ENCODE measurements around the gene DCAF8. TPM values are rescaled to one million over a fixed set of nuclear protein-coding genes. Genes with fewer than 3 reads are reported as not detected.
A peak's percentile ranks its signal among the peaks of the same experiment; 100 is the strongest.

The DCAF8 gene
- total and polyA plus RNA-seq, 2 donors (not counting 1 experiment from before 2014, with no cell fraction given) = 194 to 266 TPM

DNA sequence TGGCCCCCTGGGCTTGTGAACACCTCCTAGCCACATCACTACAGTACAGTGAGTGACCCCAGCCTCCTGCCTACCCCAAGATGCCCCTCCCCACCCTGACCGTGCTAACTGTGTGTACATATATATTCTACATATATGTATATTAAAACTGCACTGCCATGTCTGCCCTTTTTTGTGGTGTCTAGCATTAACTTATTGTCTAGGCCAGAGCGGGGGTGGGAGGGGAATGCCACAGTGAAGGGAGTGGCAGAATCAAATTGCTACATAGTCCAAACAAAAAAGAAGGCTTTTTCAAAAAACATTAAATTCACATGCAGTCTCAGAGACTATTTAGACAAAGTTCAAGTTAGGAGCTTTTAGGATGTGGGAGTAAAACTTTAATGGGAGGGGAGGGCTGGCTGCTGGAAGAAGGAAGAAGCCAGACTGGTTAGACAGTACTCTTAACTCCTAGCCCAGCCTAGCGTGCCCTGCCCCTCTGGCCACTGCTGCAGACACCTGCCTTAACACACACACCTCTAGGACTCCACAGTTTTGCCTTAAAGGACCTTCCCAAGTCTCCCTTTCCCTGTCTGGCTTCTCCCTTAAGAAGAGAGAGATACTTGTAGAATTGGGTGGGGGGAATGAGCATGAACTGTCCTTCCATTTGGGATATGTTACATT is 47.7 kb downstream of the DCAF8 start:
- H3K4me2 ChIP-seq (replicated peaks; ENCODE audit: low read depth, low read length, poor library complexity, severe bottlenecking) = no peak overlapping the region
- TF ChIP-seq, protein P1, sequence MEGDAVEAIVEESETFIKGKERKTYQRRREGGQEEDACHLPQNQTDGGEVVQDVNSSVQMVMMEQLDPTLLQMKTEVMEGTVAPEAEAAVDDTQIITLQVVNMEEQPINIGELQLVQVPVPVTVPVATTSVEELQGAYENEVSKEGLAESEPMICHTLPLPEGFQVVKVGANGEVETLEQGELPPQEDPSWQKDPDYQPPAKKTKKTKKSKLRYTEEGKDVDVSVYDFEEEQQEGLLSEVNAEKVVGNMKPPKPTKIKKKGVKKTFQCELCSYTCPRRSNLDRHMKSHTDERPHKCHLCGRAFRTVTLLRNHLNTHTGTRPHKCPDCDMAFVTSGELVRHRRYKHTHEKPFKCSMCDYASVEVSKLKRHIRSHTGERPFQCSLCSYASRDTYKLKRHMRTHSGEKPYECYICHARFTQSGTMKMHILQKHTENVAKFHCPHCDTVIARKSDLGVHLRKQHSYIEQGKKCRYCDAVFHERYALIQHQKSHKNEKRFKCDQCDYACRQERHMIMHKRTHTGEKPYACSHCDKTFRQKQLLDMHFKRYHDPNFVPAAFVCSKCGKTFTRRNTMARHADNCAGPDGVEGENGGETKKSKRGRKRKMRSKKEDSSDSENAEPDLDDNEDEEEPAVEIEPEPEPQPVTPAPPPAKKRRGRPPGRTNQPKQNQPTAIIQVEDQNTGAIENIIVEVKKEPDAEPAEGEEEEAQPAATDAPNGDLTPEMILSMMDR (IDR thresholded peaks at IDR 0.05) = no peak
- TF ChIP-seq EZH2 (IDR thresholded peaks at IDR 0.05; ENCODE audit: borderline replicate concordance, insufficient read depth, low read depth, low read length, poor library complexity, severe bottlenecking) = no peak
- H3K27ac ChIP-seq (ENCODE audit: low read length in 2 of 2) = no peak overlapping the region
- no peak overlapping the region for H3K27ac Mint-ChIP-seq
- H2AFZ ChIP-seq (ENCODE audit: insufficient read depth, low read depth, low read length, poor library complexity, severe bottlenecking) = no peak overlapping the region
- no peaks in the 10 kb centered on the region for H4K20me1 ChIP-seq (ENCODE audit: control insufficient read depth, insufficient read depth, low read length, poor library complexity, severe bottlenecking)
- ATAC-seq (ENCODE audit: low read depth) (no peak), DNase-seq (no peak)
- peaks cover 24 to 88% of the 10 kb centered on the region in 2 experiments for H3K36me3 ChIP-seq (replicated peaks in 1 of 2; ENCODE audit: control extremely low read depth in 1 of 2, control insufficient read depth in 1 of 2, extremely low read depth in 1 of 2, insufficient read depth in 2 of 2, low read length in 1 of 2)
- CTCF ChIA-PET = no interaction called here
- H3K4me3 ChIP-seq (ENCODE audit: control extremely low read depth in 1 of 5, extremely low read depth in 1 of 5, insufficient read depth in 1 of 5, low read depth in 2 of 5, low read length in 4 of 5) = no peak overlapping the region
- WGBS (ENCODE audit: insufficient coverage) = no CpG with 5 or more reads among the region's 3 CpGs
- no peaks in the 10 kb centered on the region for H3K79me2 ChIP-seq (ENCODE audit: control insufficient read depth, insufficient read depth, low read length)
- H3K27me3 Mint-ChIP-seq = no peaks in the 10 kb centered on the region
- H3K4me1 ChIP-seq (ENCODE audit: control insufficient read depth in 2 of 2, insufficient read depth in 2 of 2, low read length in 2 of 2) = no peaks in the 10 kb centered on the region
- H3K9me3 Mint-ChIP-seq (ENCODE audit: insufficient read depth) = no peaks in the 10 kb centered on the region
- intact Hi-C loops (cut with micrococcal nuclease) = no loop called here
- H3K9me3 ChIP-seq (ENCODE audit: control extremely low read depth in 1 of 3, control insufficient read depth in 2 of 3, insufficient read depth in 1 of 3, low read length in 2 of 3) = no peaks in the 10 kb centered on the region
- no peaks in the 10 kb centered on the region for H3K27me3 ChIP-seq (replicated peaks in 1 of 4; ENCODE audit: control extremely low read depth in 1 of 4, control insufficient read depth in 3 of 4, insufficient read depth in 4 of 4, low read length in 3 of 4)
- H3K4me1 Mint-ChIP-seq = peaks cover 4% of the 10 kb centered on the region
- no peak overlapping the region for H3K9ac ChIP-seq (ENCODE audit: low read length)
- POLR2A ChIA-PET = no interaction called here
- H3K4me3 Mint-ChIP-seq = no peak overlapping the region

- CTCF ChIA-PET = interaction anchor here (1.3 to 2.9 kb wide), 4 partner anchors 9 to 80 kb away, joined by 5 to 11 read pairs (median 8); no protein-coding TSS in a partner anchor
- H3K27me3 Mint-ChIP-seq = no peaks in the 10 kb centered on the region
- DNase-seq (no peak), ATAC-seq (ENCODE audit: low read depth) (no peak)
- H3K27me3 ChIP-seq (replicated peaks in 1 of 4; ENCODE audit: control extremely low read depth in 1 of 4, control insufficient read depth in 3 of 4, insufficient read depth in 4 of 4, low read length in 3 of 4) = no peaks in the 10 kb centered on the region
- no peak overlapping the region for H3K9ac ChIP-seq (ENCODE audit: low read length)
- no peak overlapping the region for H2AFZ ChIP-seq (ENCODE audit: insufficient read depth, low read depth, low read length, poor library complexity, severe bottlenecking)
- no peaks in the 10 kb centered on the region for H3K9me3 ChIP-seq (ENCODE audit: control extremely low read depth in 1 of 3, control insufficient read depth in 2 of 3, insufficient read depth in 1 of 3, low read length in 2 of 3)
- peaks cover 37% of the 10 kb centered on the region for H3K4me1 Mint-ChIP-seq
- peaks cover 23 to 73% of the 10 kb centered on the region in 2 experiments for H3K36me3 ChIP-seq (replicated peaks in 1 of 2; ENCODE audit: control extremely low read depth in 1 of 2, control insufficient read depth in 1 of 2, extremely low read depth in 1 of 2, insufficient read depth in 2 of 2, low read length in 1 of 2)
- peak overlapping the region; percentile 23 for H3K27ac Mint-ChIP-seq
- 98% methylated on average over 9 of the region's 10 CpGs for WGBS (ENCODE audit: insufficient coverage)
- H3K4me3 ChIP-seq (ENCODE audit: control extremely low read depth in 1 of 5, extremely low read depth in 1 of 5, insufficient read depth in 1 of 5, low read depth in 2 of 5, low read length in 4 of 5) = no peak overlapping the region
- H3K4me1 ChIP-seq (ENCODE audit: control insufficient read depth in 2 of 2, insufficient read depth in 2 of 2, low read length in 2 of 2) = peaks cover 10 to 14% of the 10 kb centered on the region in 2 donors
- intact Hi-C loops (cut with micrococcal nuclease) = no loop called here
- H3K4me2 ChIP-seq (replicated peaks; ENCODE audit: low read depth, low read length, poor library complexity, severe bottlenecking) = no peak overlapping the region
- H3K4me3 Mint-ChIP-seq = no peak overlapping the region
- peaks cover 9% of the 10 kb centered on the region for H3K79me2 ChIP-seq (ENCODE audit: control insufficient read depth, insufficient read depth, low read length)
- H3K27ac ChIP-seq (ENCODE audit: low read length in 2 of 2) = peak overlapping the region in 1 of 2 donors; percentile 4
- no peak for TF ChIP-seq EZH2 (IDR thresholded peaks at IDR 0.05; ENCODE audit: borderline replicate concordance, insufficient read depth, low read depth, low read length, poor library complexity, severe bottlenecking)
- TF ChIP-seq, protein P1 (IDR thresholded peaks at IDR 0.05) = no peak
- H3K9me3 Mint-ChIP-seq (ENCODE audit: insufficient read depth) = no peaks in the 10 kb centered on the region
- no peaks in the 10 kb centered on the region for H4K20me1 ChIP-seq (ENCODE audit: control insufficient read depth, insufficient read depth, low read length, poor library complexity, severe bottlenecking)
- POLR2A ChIA-PET = interaction anchor here (0.9 kb wide), 1 partner anchor 18 kb away, joined by 3 read pairs; no protein-coding TSS in a partner anchor
Measured at GRCh38 chr1:160211046-160211790, 51.1 kb downstream of the DCAF8 start.
